ENCODE measurements around the gene RCCD1. TPM values are rescaled to one million over a fixed set of nuclear protein-coding genes. Genes with fewer than 3 reads are reported as not detected.

The RCCD1 gene
- total RNA-seq, 4 donors from 2014 or later = 12.9 to 25.4 (median 17.9) TPM

DNA sequence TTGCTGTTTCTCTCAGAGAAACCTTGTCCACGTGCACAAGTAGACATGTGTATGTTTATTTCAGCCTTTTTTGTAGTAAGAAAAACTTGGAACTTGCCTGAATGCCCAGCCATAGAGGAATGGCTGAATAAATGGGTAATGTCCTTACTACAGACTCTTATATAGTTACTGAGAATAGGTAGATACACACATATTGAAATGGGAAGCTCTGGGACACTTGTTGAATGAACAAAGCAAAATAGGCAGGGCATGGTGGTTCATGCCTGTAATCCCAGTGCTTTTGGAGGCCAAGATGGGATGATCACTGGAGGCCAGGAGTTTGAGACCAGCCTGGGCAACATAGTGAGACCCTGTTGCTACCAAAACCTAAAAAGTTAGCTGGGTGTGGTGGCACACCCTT is 17.9 kb upstream of the RCCD1 start:
- H3K36me3 ChIP-seq = peaks cover 37% of the 10 kb centered on the region
- 77% methylated on average over 1 of the region's 1 CpG for WGBS
- TF ChIP-seq POLR2A (IDR thresholded peaks at IDR 0.05) (no peak), EP300 (IDR thresholded peaks at IDR 0.05) (no peak), POLR2AphosphoS5 (IDR thresholded peaks at IDR 0.05) (no peak)
- TF ChIP-seq, protein P1, sequence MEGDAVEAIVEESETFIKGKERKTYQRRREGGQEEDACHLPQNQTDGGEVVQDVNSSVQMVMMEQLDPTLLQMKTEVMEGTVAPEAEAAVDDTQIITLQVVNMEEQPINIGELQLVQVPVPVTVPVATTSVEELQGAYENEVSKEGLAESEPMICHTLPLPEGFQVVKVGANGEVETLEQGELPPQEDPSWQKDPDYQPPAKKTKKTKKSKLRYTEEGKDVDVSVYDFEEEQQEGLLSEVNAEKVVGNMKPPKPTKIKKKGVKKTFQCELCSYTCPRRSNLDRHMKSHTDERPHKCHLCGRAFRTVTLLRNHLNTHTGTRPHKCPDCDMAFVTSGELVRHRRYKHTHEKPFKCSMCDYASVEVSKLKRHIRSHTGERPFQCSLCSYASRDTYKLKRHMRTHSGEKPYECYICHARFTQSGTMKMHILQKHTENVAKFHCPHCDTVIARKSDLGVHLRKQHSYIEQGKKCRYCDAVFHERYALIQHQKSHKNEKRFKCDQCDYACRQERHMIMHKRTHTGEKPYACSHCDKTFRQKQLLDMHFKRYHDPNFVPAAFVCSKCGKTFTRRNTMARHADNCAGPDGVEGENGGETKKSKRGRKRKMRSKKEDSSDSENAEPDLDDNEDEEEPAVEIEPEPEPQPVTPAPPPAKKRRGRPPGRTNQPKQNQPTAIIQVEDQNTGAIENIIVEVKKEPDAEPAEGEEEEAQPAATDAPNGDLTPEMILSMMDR (IDR thresholded peaks at IDR 0.05) = no peak
- no peak overlapping the region for H3K27ac ChIP-seq
- peaks cover 45% of the 10 kb centered on the region for H3K4me1 ChIP-seq
- H3K9me3 ChIP-seq = no peaks in the 10 kb centered on the region
- H3K27me3 ChIP-seq = no peaks in the 10 kb centered on the region
- no peak overlapping the region for H3K4me3 ChIP-seq
- no peak for DNase-seq (ENCODE audit: low spot score in 2 of 2)

DNA sequence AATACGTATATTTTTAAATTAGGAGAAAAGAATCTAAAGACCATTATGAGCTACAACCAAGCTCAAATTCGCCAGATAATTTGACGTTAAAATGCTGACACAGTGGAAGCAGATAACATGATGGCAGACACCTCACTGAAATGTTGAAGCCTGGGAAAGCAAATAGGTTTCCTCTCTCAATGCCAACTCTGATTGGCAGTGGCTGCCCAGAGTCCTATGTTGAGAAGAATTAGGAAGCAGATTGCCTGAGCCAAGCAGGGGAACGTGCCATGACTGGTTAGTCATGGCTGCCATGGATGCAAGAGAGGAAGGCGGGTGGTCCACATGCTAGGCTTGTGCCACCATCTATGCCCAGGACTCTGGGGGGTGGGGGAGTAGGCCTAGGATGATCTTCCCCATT is 16.4 kb upstream of the RCCD1 start:
- Histone ChIP-seq H3K36me3 (peaks cover 51% of the 10 kb centered on the region), H3K9me3 (no peaks in the 10 kb centered on the region), H3K4me1 (peaks cover 36% of the 10 kb centered on the region), H3K27ac (no peak overlapping the region), H3K27me3 (no peaks in the 10 kb centered on the region), H3K4me3 (no peak overlapping the region)
- no peak for TF ChIP-seq POLR2A (IDR thresholded peaks at IDR 0.05)
- TF ChIP-seq EP300 (IDR thresholded peaks at IDR 0.05) = no peak
- TF ChIP-seq, protein P1 (IDR thresholded peaks at IDR 0.05) = no peak
- TF ChIP-seq POLR2AphosphoS5 (IDR thresholded peaks at IDR 0.05) = no peak
- no peak for DNase-seq (ENCODE audit: low spot score in 2 of 2)
- WGBS = 90% methylated on average over 5 of the region's 5 CpGs

DNA sequence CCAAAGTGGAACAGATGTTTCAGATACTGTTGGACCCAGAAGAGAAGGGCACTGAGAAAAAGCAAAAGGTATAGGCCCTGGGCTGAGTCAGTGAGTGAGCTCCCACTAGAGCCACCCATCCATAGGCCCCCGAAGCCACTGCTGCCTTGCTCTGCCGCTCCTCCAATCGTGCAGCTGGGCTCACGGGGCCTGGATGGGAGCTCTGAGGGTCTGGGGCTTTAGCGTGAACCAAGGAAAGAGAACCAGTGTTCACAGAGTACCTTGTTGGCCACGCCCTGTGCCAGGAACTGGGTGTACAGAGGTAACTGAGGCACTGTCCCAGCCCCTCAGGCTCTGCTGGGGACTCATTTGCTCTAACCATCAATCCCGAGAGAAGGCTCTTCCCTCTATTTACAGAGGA is 14.9 kb upstream of the RCCD1 start:
- Histone ChIP-seq H3K9me3 (no peaks in the 10 kb centered on the region), H3K4me3 (no peak overlapping the region), H3K27me3 (no peaks in the 10 kb centered on the region), H3K27ac (no peak overlapping the region), H3K4me1 (peaks cover 22% of the 10 kb centered on the region), H3K36me3 (peaks cover 66% of the 10 kb centered on the region)
- TF ChIP-seq POLR2A (IDR thresholded peaks at IDR 0.05) = no peak
- no peak for TF ChIP-seq POLR2AphosphoS5 (IDR thresholded peaks at IDR 0.05)
- TF ChIP-seq, protein P1 (IDR thresholded peaks at IDR 0.05) = no peak
- TF ChIP-seq EP300 (IDR thresholded peaks at IDR 0.05) = no peak
- no peak for DNase-seq (ENCODE audit: low spot score in 2 of 2)
- WGBS = 82% methylated on average over 7 of the region's 7 CpGs

DNA sequence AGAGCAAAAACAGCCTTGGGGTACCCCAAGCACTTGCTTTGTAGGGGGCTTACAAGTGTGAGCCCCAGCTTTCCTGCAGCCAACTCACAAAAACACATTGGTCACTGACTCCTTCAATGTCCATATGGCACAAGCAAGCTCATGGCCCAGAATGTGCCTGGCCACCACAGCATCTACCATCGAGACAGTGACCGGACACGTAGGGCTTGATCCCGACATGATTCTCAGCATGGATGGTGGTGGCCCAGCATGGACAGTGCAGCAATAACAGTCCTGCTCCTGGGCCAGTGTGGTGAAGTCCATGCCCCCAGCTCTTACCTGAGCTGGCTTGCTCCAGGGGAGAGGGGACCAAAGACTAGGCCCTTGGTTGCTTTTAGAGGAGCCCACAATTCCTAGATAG is 13.6 kb upstream of the RCCD1 start:
- Histone ChIP-seq H3K9me3 (no peaks in the 10 kb centered on the region), H3K27ac (no peak overlapping the region), H3K4me1 (peaks cover 12% of the 10 kb centered on the region), H3K27me3 (no peaks in the 10 kb centered on the region), H3K4me3 (no peak overlapping the region), H3K36me3 (peaks cover 79% of the 10 kb centered on the region)
- DNase-seq (ENCODE audit: low spot score in 2 of 2) = no peak
- WGBS = 96% methylated on average over 4 of the region's 4 CpGs
- TF ChIP-seq POLR2A (IDR thresholded peaks at IDR 0.05) = no peak
- TF ChIP-seq, protein P1 (IDR thresholded peaks at IDR 0.05) = no peak
- no peak for TF ChIP-seq POLR2AphosphoS5 (IDR thresholded peaks at IDR 0.05)
- no peak for TF ChIP-seq EP300 (IDR thresholded peaks at IDR 0.05)

DNA sequence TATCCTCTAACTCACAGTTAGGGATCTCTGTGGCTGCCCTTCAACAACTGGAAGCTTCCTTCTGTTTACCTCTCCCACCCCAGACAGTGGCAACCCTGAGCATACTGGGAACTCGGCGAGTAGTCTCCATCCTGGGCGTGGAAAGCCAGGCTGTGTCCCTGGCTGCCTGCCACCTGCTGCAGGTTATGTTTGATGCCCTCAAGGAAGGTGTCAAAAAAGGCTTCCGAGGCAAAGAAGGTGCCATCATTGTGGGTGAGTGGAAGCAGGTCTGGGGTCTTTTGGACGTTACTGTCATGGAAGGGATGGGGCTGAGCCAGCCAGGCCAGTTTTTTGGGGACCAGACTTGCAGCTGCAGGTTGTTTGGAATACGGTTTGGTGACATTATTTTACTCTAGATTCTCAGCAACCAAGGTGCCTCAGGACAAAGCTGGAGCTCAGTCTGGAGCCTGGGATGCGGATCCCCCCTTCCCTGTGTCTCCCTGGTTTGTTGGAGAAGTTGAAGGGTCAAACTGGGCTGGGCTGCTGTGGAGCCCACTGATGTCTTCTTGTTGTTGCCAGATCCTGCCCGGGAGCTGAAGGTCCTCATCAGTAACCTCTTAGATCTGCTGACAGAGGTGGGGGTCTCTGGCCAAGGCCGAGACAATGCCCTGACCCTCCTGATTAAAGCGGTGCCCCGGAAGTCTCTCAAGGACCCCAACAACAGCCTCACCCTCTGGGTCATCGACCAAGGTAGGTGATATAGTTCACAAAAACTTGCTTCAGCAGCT is 12.1 kb upstream of the RCCD1 start:
- peak in 1 of 2 donors; percentile 45 for DNase-seq (ENCODE audit: low spot score in 2 of 2)
- Histone ChIP-seq H3K4me3 (no peak overlapping the region), H3K9me3 (no peaks in the 10 kb centered on the region), H3K27me3 (no peaks in the 10 kb centered on the region), H3K27ac (no peak overlapping the region), H3K4me1 (no peaks in the 10 kb centered on the region), H3K36me3 (peaks cover 89% of the 10 kb centered on the region)
- WGBS = 82% methylated on average over 9 of the region's 12 CpGs
- TF ChIP-seq EP300 (IDR thresholded peaks at IDR 0.05) (no peak), POLR2AphosphoS5 (IDR thresholded peaks at IDR 0.05) (no peak), POLR2A (IDR thresholded peaks at IDR 0.05) (no peak)
- TF ChIP-seq, protein P1 (IDR thresholded peaks at IDR 0.05) = no peak

Measured in suprapubic skin (tissue), 4 donors.